Stimulated activated CD8-positive, alpha-beta memory T cell treated with anti-CD3 and anti-CD28 coated beads, Interleukin-7, amount 100 ng/mL, for 1 hour (primary cell): Measurements from ENCODE around the gene CHST11.

ENCODE experiments used
- DNase-seq, 2 donors: peaks; one replicate each; pipeline ENCODE4 v3.0.0-alpha.2; 2020; ENCODE audit warnings: low read depth in 2 of 2

CHST11 gene

GRCh38 chr12:104761611-104762010 lies 304.9 kb downstream of the CHST11 start:
- no peak for DNase-seq

- DNase-seq = no peak
These were observed 306.5 kb downstream of the CHST11 start for GRCh38 chr12:104763168-104763805.

- DNase-seq = no peak
These were observed 307.7 kb downstream of the CHST11 start for GRCh38 chr12:104764225-104765091.

- no peak for DNase-seq
These were observed 310.5 kb downstream of the CHST11 start for GRCh38 chr12:104767261-104767660.

- no peak for DNase-seq
These were observed 311.3 kb downstream of the CHST11 start for GRCh38 chr12:104768033-104768432.

- no peak for DNase-seq
These were observed 312.4 kb downstream of the CHST11 start for GRCh38 chr12:104769144-104769561.

- DNase-seq = no peak
These were observed 315.6 kb downstream of the CHST11 start for GRCh38 chr12:104772336-104772735.

GRCh38 chr12:104775731-104776231 lies 319.0 kb downstream of the CHST11 start:
- DNase-seq = no peak

GRCh38 chr12:104779134-104779533 lies 322.4 kb downstream of the CHST11 start:
- no peak for DNase-seq

- no peak for DNase-seq
These were observed 325.5 kb downstream of the CHST11 start for GRCh38 chr12:104782296-104782695.

GRCh38 chr12:104784592-104784991 lies 327.8 kb downstream of the CHST11 start:
- DNase-seq = no peak

GRCh38 chr12:104785886-104786285 lies 329.1 kb downstream of the CHST11 start:
- no peak for DNase-seq

- no peak for DNase-seq
These were observed 329.6 kb downstream of the CHST11 start for GRCh38 chr12:104786352-104786751.

GRCh38 chr12:104788840-104789271 lies 332.1 kb downstream of the CHST11 start:
- no peak for DNase-seq

GRCh38 chr12:104790296-104791125 lies 333.8 kb downstream of the CHST11 start:
- peak in 1 of 2 donors; percentile 20 for DNase-seq

GRCh38 chr12:104792570-104792969 lies 335.8 kb downstream of the CHST11 start:
- DNase-seq = no peak

GRCh38 chr12:104793285-104793684 lies 336.5 kb downstream of the CHST11 start:
- no peak for DNase-seq

GRCh38 chr12:104793968-104794367 lies 337.2 kb downstream of the CHST11 start:
- DNase-seq = no peak

- DNase-seq = no peak
These were observed 339.7 kb downstream of the CHST11 start for GRCh38 chr12:104796475-104796862.

- DNase-seq = no peak
These were observed 342.7 kb downstream of the CHST11 start for GRCh38 chr12:104799458-104799857.

GRCh38 chr12:104801005-104801404 lies 344.3 kb downstream of the CHST11 start:
- DNase-seq = no peak

- DNase-seq = no peak
These were observed 344.7 kb downstream of the CHST11 start for GRCh38 chr12:104801427-104801826.
